Measurements from ENCODE around the gene HBZ. TPM values are rescaled to one million over a fixed set of nuclear protein-coding genes. Genes with fewer than 3 reads are reported as not detected.

Gene HBZ
- 1.2 TPM for total RNA-seq

DNA sequence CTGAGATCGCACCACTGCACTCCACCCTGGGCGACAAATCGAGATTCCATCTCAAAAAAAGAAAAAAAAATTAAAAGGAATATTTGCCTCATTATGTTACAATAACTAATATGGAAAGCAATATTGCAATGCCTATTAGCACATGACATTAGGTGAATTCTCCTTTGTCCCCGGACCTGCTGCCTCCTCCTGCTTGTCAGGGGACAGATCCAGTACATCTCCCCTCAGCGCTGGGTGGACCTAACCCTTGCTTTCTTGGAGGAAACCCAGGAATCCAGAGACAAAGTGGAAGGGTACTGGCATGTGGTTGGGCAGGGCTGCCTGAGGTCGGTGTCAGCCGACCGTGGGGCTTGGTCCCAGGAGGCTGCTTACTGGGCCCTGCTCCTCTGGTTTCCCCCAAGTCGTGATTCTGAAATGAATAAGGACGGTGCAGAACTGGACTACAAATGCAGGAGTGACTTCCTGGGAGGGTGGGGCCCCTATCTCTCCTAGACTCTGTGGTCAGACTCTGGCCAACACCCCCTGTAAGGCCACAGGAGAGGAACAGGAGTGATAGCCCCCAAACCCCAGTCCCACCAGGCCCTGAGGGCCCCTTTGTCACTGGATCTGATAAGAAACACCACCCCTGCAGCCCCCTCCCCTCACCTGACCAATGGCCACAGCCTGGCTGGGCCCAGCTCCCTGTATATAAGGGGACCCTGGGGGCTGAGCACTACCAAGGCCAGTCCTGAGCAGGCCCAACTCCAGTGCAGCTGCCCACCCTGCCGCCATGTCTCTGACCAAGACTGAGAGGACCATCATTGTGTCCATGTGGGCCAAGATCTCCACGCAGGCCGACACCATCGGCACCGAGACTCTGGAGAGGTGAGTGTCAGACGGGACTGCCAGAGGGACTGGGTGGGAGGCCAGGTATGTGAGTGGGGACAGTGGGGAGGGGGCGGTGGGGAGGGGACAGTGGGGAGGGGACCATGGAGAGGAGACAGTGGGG is at the start of gene HBZ:
TSS of gene HBZ (plus strand) at position 504 of the 988 bp plus-strand sequence. CDS start at position 770, 266 bp downstream.

DNA sequence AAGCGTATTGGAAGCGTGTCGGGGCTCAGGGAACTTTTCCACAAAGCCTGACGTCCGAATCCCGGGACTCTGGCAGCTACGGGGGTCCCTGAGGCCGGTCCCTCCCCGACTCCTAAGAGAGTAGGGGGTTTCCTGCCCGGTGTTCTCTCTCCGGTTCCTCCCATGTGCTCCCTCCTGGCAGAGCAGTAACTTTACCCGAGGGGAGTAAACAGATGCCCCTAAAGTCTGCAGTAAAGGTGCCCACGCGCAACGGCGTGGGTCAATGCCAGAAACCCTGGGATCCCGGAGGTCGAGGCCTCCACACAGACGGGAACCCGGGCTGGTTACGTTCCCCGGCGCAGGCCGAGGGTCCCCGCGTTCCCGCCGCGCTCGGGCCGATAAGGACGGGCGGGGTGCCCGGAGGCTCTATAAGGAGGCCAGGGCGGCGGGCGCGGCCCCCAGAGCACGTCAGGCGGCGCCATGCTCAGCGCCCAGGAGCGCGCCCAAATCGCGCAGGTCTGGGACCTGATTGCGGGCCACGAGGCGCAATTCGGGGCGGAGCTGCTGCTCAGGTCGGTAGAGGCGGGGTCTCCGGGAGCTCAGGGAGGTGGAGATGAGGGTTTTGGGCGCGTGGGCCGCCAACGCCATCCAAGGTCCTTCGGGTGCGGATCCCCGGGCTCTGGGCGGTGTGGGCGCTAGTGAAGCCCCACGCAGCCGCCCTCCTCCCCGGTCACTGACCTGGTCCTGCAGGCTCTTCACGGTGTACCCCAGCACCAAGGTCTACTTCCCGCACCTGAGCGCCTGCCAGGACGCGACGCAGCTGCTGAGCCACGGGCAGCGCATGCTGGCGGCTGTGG is 13.3 kb downstream of the HBZ start, which contains the start of gene HBM:
TSS of gene HBM (plus strand) at position 440 of the 836 bp plus-strand sequence. CDS start at position 460, 20 bp downstream.

DNA sequence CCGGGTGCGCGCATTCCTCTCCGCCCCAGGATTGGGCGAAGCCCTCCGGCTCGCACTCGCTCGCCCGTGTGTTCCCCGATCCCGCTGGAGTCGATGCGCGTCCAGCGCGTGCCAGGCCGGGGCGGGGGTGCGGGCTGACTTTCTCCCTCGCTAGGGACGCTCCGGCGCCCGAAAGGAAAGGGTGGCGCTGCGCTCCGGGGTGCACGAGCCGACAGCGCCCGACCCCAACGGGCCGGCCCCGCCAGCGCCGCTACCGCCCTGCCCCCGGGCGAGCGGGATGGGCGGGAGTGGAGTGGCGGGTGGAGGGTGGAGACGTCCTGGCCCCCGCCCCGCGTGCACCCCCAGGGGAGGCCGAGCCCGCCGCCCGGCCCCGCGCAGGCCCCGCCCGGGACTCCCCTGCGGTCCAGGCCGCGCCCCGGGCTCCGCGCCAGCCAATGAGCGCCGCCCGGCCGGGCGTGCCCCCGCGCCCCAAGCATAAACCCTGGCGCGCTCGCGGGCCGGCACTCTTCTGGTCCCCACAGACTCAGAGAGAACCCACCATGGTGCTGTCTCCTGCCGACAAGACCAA is 20.0 kb downstream of the HBZ start, which contains the start of gene HBA2:
TSS of gene HBA2 (plus strand) at position 503 of the 568 bp plus-strand sequence. CDS start at position 540, 37 bp downstream.

DNA sequence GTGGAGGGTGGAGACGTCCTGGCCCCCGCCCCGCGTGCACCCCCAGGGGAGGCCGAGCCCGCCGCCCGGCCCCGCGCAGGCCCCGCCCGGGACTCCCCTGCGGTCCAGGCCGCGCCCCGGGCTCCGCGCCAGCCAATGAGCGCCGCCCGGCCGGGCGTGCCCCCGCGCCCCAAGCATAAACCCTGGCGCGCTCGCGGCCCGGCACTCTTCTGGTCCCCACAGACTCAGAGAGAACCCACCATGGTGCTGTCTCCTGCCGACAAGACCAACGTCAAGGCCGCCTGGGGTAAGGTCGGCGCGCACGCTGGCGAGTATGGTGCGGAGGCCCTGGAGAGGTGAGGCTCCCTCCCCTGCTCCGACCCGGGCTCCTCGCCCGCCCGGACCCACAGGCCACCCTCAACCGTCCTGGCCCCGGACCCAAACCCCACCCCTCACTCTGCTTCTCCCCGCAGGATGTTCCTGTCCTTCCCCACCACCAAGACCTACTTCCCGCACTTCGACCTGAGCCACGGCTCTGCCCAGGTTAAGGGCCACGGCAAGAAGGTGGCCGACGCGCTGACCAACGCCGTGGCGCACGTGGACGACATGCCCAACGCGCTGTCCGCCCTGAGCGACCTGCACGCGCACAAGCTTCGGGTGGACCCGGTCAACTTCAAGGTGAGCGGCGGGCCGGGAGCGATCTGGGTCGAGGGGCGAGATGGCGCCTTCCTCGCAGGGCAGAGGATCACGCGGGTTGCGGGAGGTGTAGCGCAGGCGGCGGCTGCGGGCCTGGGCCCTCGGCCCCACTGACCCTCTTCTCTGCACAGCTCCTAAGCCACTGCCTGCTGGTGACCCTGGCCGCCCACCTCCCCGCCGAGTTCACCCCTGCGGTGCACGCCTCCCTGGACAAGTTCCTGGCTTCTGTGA is 24.3 kb downstream of the HBZ start, which contains the start of gene HBA1:
TSS of gene HBA1 (plus strand) at position 204 of the 906 bp plus-strand sequence. CDS start at position 241, 37 bp downstream.

DNA sequence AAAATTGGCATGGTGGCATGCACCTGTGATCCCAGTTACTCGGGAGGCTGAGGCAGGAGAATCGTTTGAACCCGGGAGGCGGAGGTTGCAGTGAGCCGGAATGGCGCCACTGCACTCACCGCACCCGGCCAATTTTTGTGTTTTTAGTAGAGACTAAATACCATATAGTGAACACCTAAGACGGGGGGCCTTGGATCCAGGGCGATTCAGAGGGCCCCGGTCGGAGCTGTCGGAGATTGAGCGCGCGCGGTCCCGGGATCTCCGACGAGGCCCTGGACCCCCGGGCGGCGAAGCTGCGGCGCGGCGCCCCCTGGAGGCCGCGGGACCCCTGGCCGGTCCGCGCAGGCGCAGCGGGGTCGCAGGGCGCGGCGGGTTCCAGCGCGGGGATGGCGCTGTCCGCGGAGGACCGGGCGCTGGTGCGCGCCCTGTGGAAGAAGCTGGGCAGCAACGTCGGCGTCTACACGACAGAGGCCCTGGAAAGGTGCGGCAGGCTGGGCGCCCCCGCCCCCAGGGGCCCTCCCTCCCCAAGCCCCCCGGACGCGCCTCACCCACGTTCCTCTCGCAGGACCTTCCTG is 27.7 kb downstream of the HBZ start, which contains the start of gene HBQ1:
TSS of gene HBQ1 (plus strand) at position 359 of the 575 bp plus-strand sequence. CDS start at position 387, 28 bp downstream.

Small RNA genes within 50 kb of the gene (small RNA-seq; reads per million reads assigned to genes)
- gene RF00019 = not detected

Other genes with a start within 250 kb of the HBZ start
- 7.4 TPM for gene POLR3K, start 99.0 kb upstream of the HBZ start, total RNA-seq
- gene SNRNP25, start 98.8 kb upstream of the HBZ start, total RNA-seq = 26.1 TPM
- gene RHBDF1, start 80.0 kb upstream of the HBZ start, total RNA-seq = 3.7 TPM
- gene MPG, start 74.4 kb upstream of the HBZ start, total RNA-seq = 41.8 TPM
- 11.3 TPM for gene NPRL3, start 14.0 kb upstream of the HBZ start, total RNA-seq
- gene HBM, start 13.3 kb downstream of the HBZ start, total RNA-seq = 31.1 TPM
- 2,023 TPM for gene HBA2, start 20.2 kb downstream of the HBZ start, total RNA-seq
- gene HBA1, start 24.0 kb downstream of the HBZ start, total RNA-seq = 1,158 TPM
- 7.8 TPM for gene HBQ1, start 27.8 kb downstream of the HBZ start, total RNA-seq
- gene LUC7L, start 76.8 kb downstream of the HBZ start, total RNA-seq = 82.6 TPM
- gene FAM234A, start 82.2 kb downstream of the HBZ start, total RNA-seq = 31.1 TPM
- 10.1 TPM for gene RGS11, start 123.3 kb downstream of the HBZ start, total RNA-seq
- 68.7 TPM for gene ARHGDIG, start 127.9 kb downstream of the HBZ start, total RNA-seq
- gene PDIA2, start 130.5 kb downstream of the HBZ start, total RNA-seq = 12.5 TPM
- 16.1 TPM for gene AXIN1, start 200.1 kb downstream of the HBZ start, total RNA-seq
- 62.5 TPM for gene MRPL28, start 217.9 kb downstream of the HBZ start, total RNA-seq
- gene PGAP6, start 229.3 kb downstream of the HBZ start, total RNA-seq = 32.3 TPM
- 16.4 TPM for gene NME4, start 244.6 kb downstream of the HBZ start, total RNA-seq
- 8.3 TPM for gene DECR2, start 249.2 kb downstream of the HBZ start, total RNA-seq

All from diencephalon (tissue), 1 donor.